Keratinocyte (primary cell): ENCODE data around the gene HLX. TPM values are rescaled to one million over a fixed set of nuclear protein-coding genes. Genes with fewer than 3 reads are reported as not detected.

Experiments used
- DNase-seq: peaks from one replicate; pipeline ENCODE4 v3.0.0-alpha.2; 2011; ENCODE audit warnings: low read depth, missing footprints, low spot score
- FAIRE-seq: peaks from 2 replicates; lab custom pipeline; 2011; peaks lifted over from hg19 to GRCh38; lab: Jason Lieb, UNC
- H2AFZ ChIP-seq: 2 replicates; pipeline ENCODE4 v1.6.0; 2012; ENCODE audit warnings: low read length, control low read depth, inconsistent platforms; ENCODE audit not compliant: control insufficient read depth
- H3K27ac ChIP-seq: 2 replicates; pipeline ENCODE4 v1.5.1; 2011; ENCODE audit warnings: low read length; ENCODE audit not compliant: control insufficient read depth, insufficient read depth
- H3K27me3 ChIP-seq: 3 replicates; pipeline ENCODE4 v1.6.0; 2011; ENCODE audit warnings: low read length; ENCODE audit not compliant: control insufficient read depth, insufficient read depth; ENCODE audit errors: extremely low read depth
- H3K36me3 ChIP-seq, 2 experiments: 2 replicates in 1 of 2; 3 replicates in 1 of 2; pipeline ENCODE4 v1.5.1; 2011; ENCODE audit warnings: low read length in 2 of 2, mild to moderate bottlenecking in 1 of 2; ENCODE audit not compliant: control insufficient read depth in 2 of 2, insufficient read depth in 2 of 2; ENCODE audit errors: extremely low read depth in 1 of 2
- H3K4me1 ChIP-seq: 3 replicates; pipeline ENCODE4 v1.5.1; 2011; ENCODE audit warnings: low read length; ENCODE audit not compliant: control insufficient read depth, insufficient read depth; ENCODE audit errors: extremely low read depth
- H3K4me2 ChIP-seq: 3 replicates; pipeline ENCODE4 v1.6.0; 2011; ENCODE audit warnings: low read depth, low read length; ENCODE audit not compliant: control insufficient read depth, insufficient read depth; ENCODE audit errors: extremely low read depth
- H3K4me3 ChIP-seq, 3 experiments: fragments of 200-600 bp in 1 of 3; sonication (generic) in 1 of 3; 2 replicates in 2 of 3; 3 replicates in 1 of 3; pipeline ENCODE4 v1.5.1; 2011 to 2016; ENCODE audit warnings: low read length in 3 of 3, mild to moderate bottlenecking in 3 of 3, control low read depth in 2 of 3, inconsistent platforms in 1 of 3, low read depth in 1 of 3, mixed read lengths in 1 of 3, mixed run types in 1 of 3, moderate library complexity in 1 of 3; ENCODE audit not compliant: control insufficient read depth in 2 of 3, insufficient read depth in 2 of 3; ENCODE audit errors: extremely low read depth in 1 of 3
- H3K79me2 ChIP-seq: 2 replicates; pipeline ENCODE4 v1.6.0; 2012; ENCODE audit warnings: low read length; ENCODE audit not compliant: control insufficient read depth, insufficient read depth
- H3K9ac ChIP-seq: 3 replicates; pipeline ENCODE4 v1.6.0; 2011; ENCODE audit warnings: low read length; ENCODE audit not compliant: control insufficient read depth, insufficient read depth; ENCODE audit errors: extremely low read depth
- H3K9me1 ChIP-seq: 3 replicates; pipeline ENCODE4 v1.6.0; 2011; ENCODE audit warnings: low read length; ENCODE audit not compliant: control insufficient read depth, insufficient read depth; ENCODE audit errors: extremely low read depth
- H3K9me3 ChIP-seq: 2 replicates; pipeline ENCODE4 v1.5.1; 2012; ENCODE audit warnings: low read depth, low read length; ENCODE audit not compliant: control insufficient read depth
- H4K20me1 ChIP-seq: 3 replicates; pipeline ENCODE4 v1.6.0; 2011; ENCODE audit warnings: low read length; ENCODE audit not compliant: control insufficient read depth, insufficient read depth; ENCODE audit errors: extremely low read depth
- CTCF ChIP-seq, 3 experiments: IDR thresholded peaks in 1 of 3; conservative IDR thresholded peaks in 1 of 3; optimal IDR thresholded peaks in 1 of 3; 2 replicates in 2 of 3; 3 replicates in 1 of 3; pipeline versions ENCODE3 to v1.5.1; 2011; ENCODE audit warnings: low read length in 3 of 3, mild to moderate bottlenecking in 3 of 3, moderate library complexity in 2 of 3, control low read depth in 1 of 3, inconsistent platforms in 1 of 3; ENCODE audit not compliant: insufficient read depth in 2 of 3; ENCODE audit errors: extremely low read depth in 1 of 3
- EZH2 ChIP-seq: IDR thresholded peaks from one replicate; pipeline ENCODE4 v1.6.1; 2012; ENCODE audit warnings: inconsistent platforms, mild to moderate bottlenecking, low read length, moderate library complexity
- dilution Hi-C: fragments of 300-500 bp; cut with MboI; formaldehyde crosslinking; loops from one replicate; pipeline ENCODE4 v1.7.0; 2020; ENCODE audit warnings: low sequenced_read_pairs; ENCODE audit not compliant: extremely low pct_ligation_motif_present
- polyA plus RNA-seq, 5 experiments: library from polyadenylated mRNA; depleted of rRNA in 3 of 5; stranded (reverse) in 3 of 5; stranded (forward) in 1 of 5; unstranded in 1 of 5; fragments of >200 nt; gene quantifications; 1 replicate in 1 of 5; 2 replicates in 3 of 5; 3 replicates in 1 of 5; pipeline versions ENCODE4 v1.2.1 to v1.2.3, GENCODE V29; 2011 to 2012; ENCODE audit warnings: missing spikeins in 2 of 5, low read depth in 1 of 5, low replicate concordance in 1 of 5

HLX gene
- polyA plus RNA-seq, 1 donor (not counting 4 experiments of a cell fraction or from before 2014, with no cell fraction given), result not detected

- no peak overlapping the region for H3K9ac ChIP-seq
- FAIRE-seq, result no peak
- no peaks in the 10 kb centered on the region for H4K20me1 ChIP-seq
- no peaks in the 10 kb centered on the region for H3K36me3 ChIP-seq
- peaks cover 60% of the 10 kb centered on the region for H3K27me3 ChIP-seq
- H2AFZ ChIP-seq, result no peak overlapping the region
- H3K4me3 ChIP-seq, result peak overlapping the region in 1 of 3 experiments; percentile 23
- no peak for DNase-seq
- TF ChIP-seq CTCF (optimal IDR thresholded peaks at IDR 0.05 in 1 of 3, IDR thresholded peaks at IDR 0.05 in 1 of 3, conservative IDR thresholded peaks at IDR 0.05 in 1 of 3; ENCODE audit: extremely low read depth in 1 of 3, insufficient read depth in 2 of 3, low read length in 3 of 3) (no peak), EZH2 (no peak)
- H3K4me2 ChIP-seq, result peak overlapping the region; percentile 11
- peaks cover 10% of the 10 kb centered on the region for H3K4me1 ChIP-seq
- dilution Hi-C loops, result no loop called here
- H3K79me2 ChIP-seq, result no peaks in the 10 kb centered on the region
- H3K27ac ChIP-seq, result no peak overlapping the region
- no peaks in the 10 kb centered on the region for H3K9me3 ChIP-seq
- H3K9me1 ChIP-seq, result no peaks in the 10 kb centered on the region
Measured at GRCh38 chr1:220876511-220877376, 2.5 kb upstream of the HLX start.

GRCh38 chr1:220877377-220878095 lies 1.7 kb upstream of the HLX start:
- H3K4me1 ChIP-seq, result peaks cover 10% of the 10 kb centered on the region
- FAIRE-seq (no peak), DNase-seq (no peak)
- H3K9me1 ChIP-seq, result no peaks in the 10 kb centered on the region
- peaks cover 2% of the 10 kb centered on the region for H3K9me3 ChIP-seq
- no peak overlapping the region for H3K9ac ChIP-seq
- dilution Hi-C loops, result no loop called here
- no peak overlapping the region for H3K27ac ChIP-seq
- H2AFZ ChIP-seq, result no peak overlapping the region
- H3K4me2 ChIP-seq, result peak overlapping the region; percentile 11
- no peak for TF ChIP-seq CTCF (optimal IDR thresholded peaks at IDR 0.05 in 1 of 3, IDR thresholded peaks at IDR 0.05 in 1 of 3, conservative IDR thresholded peaks at IDR 0.05 in 1 of 3; ENCODE audit: extremely low read depth in 1 of 3, insufficient read depth in 2 of 3, low read length in 3 of 3)
- TF ChIP-seq EZH2, result peak; percentile 24
- H4K20me1 ChIP-seq, result no peaks in the 10 kb centered on the region
- peak overlapping the region in 1 of 3 experiments; percentile 23 for H3K4me3 ChIP-seq
- no peaks in the 10 kb centered on the region for H3K79me2 ChIP-seq
- peaks cover 68% of the 10 kb centered on the region for H3K27me3 ChIP-seq
- H3K36me3 ChIP-seq, result no peaks in the 10 kb centered on the region
